ENCODE data around the gene RPL35A. TPM values are rescaled to one million over a fixed set of nuclear protein-coding genes. Genes with fewer than 3 reads are reported as not detected.

The RPL35A gene
- total and polyA plus RNA-seq, 9 of the 15 experiments (the other 6 are each of a cell fraction or from before 2014, with no cell fraction given) = 1,475 to 2,942 (median 2,367) TPM

- DNase-seq (ENCODE audit: extremely low read depth in 1 of 4, low spot score in 3 of 4) (no peak), ATAC-seq (no peak), FAIRE-seq (no peak)
- Histone ChIP-seq H4K20me1 (replicated peaks; ENCODE audit: control insufficient read depth, insufficient read depth, low read length) (no peaks in the 10 kb centered on the region), H3K9me1 (ENCODE audit: control insufficient read depth, insufficient read depth, low read length) (no peaks in the 10 kb centered on the region), H3K36me3 (ENCODE audit: control insufficient read depth, insufficient read depth, low read length) (no peaks in the 10 kb centered on the region), H3K4me1 (replicated peaks in 1 of 2; ENCODE audit: control insufficient read depth in 2 of 2, insufficient read depth in 2 of 2, low read length in 2 of 2) (peaks cover 3 to 5% of the 10 kb centered on the region in 2 experiments; a peak in 4 of 5 replicates), H3K4me3 (no peak overlapping the region), H3K79me2 (ENCODE audit: control insufficient read depth, insufficient read depth, low read length) (no peaks in the 10 kb centered on the region), H3K27ac (ENCODE audit: extremely low read depth, low read depth, low read length) (no peak overlapping the region), H3K9ac (ENCODE audit: insufficient read depth in 1 of 2, low read depth in 2 of 2, low read length in 2 of 2) (no peak overlapping the region), H3K4me2 (ENCODE audit: insufficient read depth, low read length) (no peak overlapping the region), H3K27me3 (ENCODE audit: control insufficient read depth in 2 of 2, insufficient read depth in 2 of 2, low read length in 2 of 2) (no peaks in the 10 kb centered on the region), H2AFZ (ENCODE audit: low read depth, low read length) (no peak overlapping the region), H3K9me3 (replicated peaks; ENCODE audit: control insufficient read depth, insufficient read depth, low read depth, low read length) (no peaks in the 10 kb centered on the region)
- intact Hi-C loops (cut with micrococcal nuclease) = loop anchor here (10.0 kb wide), 1 partner anchor 307 kb away; no protein-coding TSS in a partner anchor
- in situ Hi-C loops (cut with MboI) = no loop called here
- no TSS peak for BruUV-seq (replicated peaks)
- TF ChIP-seq RAD21 (CRISPR knock-in tag; conservative IDR thresholded peaks at IDR 0.05 in 1 of 2, IDR thresholded peaks at IDR 0.05 in 1 of 2) (0 out of 4 replicates have a peak, but pooled peaks of 1 of the 2 experiments have one; percentile 10), ZNF143 (CRISPR knock-in tag; IDR thresholded peaks at IDR 0.05) (no peak)
- ChIA-PET CTCF (ENCODE audit: low intra/inter-chr PET ratio) (no interaction called here), POLR2A (no interaction called here)
- 51% methylated on average over 3 of the region's 4 CpGs for WGBS (ENCODE audit: insufficient coverage, low coverage, missing lambda C conversion rate)
Observed at GRCh38 chr3:197901626-197902025, 48.4 kb upstream of the RPL35A start.

- Histone ChIP-seq H3K4me3 (no peak overlapping the region), H3K27me3 (ENCODE audit: control insufficient read depth in 2 of 2, insufficient read depth in 2 of 2, low read length in 2 of 2) (no peaks in the 10 kb centered on the region), H3K36me3 (ENCODE audit: control insufficient read depth, insufficient read depth, low read length) (no peaks in the 10 kb centered on the region), H3K4me2 (ENCODE audit: insufficient read depth, low read length) (peak overlapping the region; percentile 5), H3K9ac (ENCODE audit: insufficient read depth in 1 of 2, low read depth in 2 of 2, low read length in 2 of 2) (peak overlapping the region in 1 of 2 experiments; percentile 15; a peak in 1 of 4 replicates), H3K79me2 (ENCODE audit: control insufficient read depth, insufficient read depth, low read length) (no peaks in the 10 kb centered on the region), H4K20me1 (replicated peaks; ENCODE audit: control insufficient read depth, insufficient read depth, low read length) (no peaks in the 10 kb centered on the region), H3K9me3 (replicated peaks; ENCODE audit: control insufficient read depth, insufficient read depth, low read depth, low read length) (no peaks in the 10 kb centered on the region), H3K4me1 (replicated peaks in 1 of 2; ENCODE audit: control insufficient read depth in 2 of 2, insufficient read depth in 2 of 2, low read length in 2 of 2) (peaks cover 0 to 6% of the 10 kb centered on the region in 2 experiments; a peak in 2 of 5 replicates), H3K27ac (ENCODE audit: extremely low read depth, low read depth, low read length) (no peak overlapping the region), H2AFZ (ENCODE audit: low read depth, low read length) (peak overlapping the region; percentile 11; the same call in 1 of the 2 replicates), H3K9me1 (ENCODE audit: control insufficient read depth, insufficient read depth, low read length) (no peaks in the 10 kb centered on the region)
- intact Hi-C loops (cut with micrococcal nuclease) (loop anchor here (5.0 to 10.0 kb wide), 3 partner anchors 146 to 311 kb away; no protein-coding TSS in a partner anchor), in situ Hi-C loops (cut with MboI) (no loop called here)
- DNase-seq (ENCODE audit: extremely low read depth in 1 of 4, low spot score in 3 of 4) = peak; percentile 88 to 96 (median 95)
- peak; percentile 97 for FAIRE-seq
- peak; percentile 100 for ATAC-seq
- no TSS peak for BruUV-seq (replicated peaks)
- ChIA-PET CTCF (ENCODE audit: low intra/inter-chr PET ratio) (interaction anchor here (0.7 to 1.2 kb wide), 3 partner anchors 37 to 171 kb away, joined by 3 to 6 read pairs (median 5); no protein-coding TSS in a partner anchor), POLR2A (interaction anchor here (0.6 to 1.0 kb wide), 3 partner anchors 7 to 170 kb away, joined by 3 to 4 read pairs (median 3); no protein-coding TSS in a partner anchor)
- 10% methylated on average over 17 of the region's 17 CpGs for WGBS (ENCODE audit: insufficient coverage, low coverage, missing lambda C conversion rate)
- 0 out of 2 replicates have a peak, but pooled peaks have one; percentile 17 for TF ChIP-seq VEZF1 (CRISPR knock-in tag; IDR thresholded peaks at IDR 0.05)
- TF ChIP-seq HDAC2 (IDR thresholded peaks at IDR 0.05) = no peak
- no peak for TF ChIP-seq ZNF696 (CRISPR knock-in tag; conservative IDR thresholded peaks at IDR 0.05)
Observed at GRCh38 chr3:197906023-197906849, 43.8 kb upstream of the RPL35A start.

Measured in K562 (cell line).